NOMO-1 treated with dmso at 0.1 percent for 144 hours (cell line): ENCODE data around the gene CCR9.

Experiments used
- DNase-seq: peaks from one replicate; lab custom pipeline; 2025; ENCODE audit not compliant: unreplicated experiment; lab: John Stamatoyannopoulos, UW

CCR9 gene

GRCh38 chr3:45872569-45872968, 13.8 kb upstream of the CCR9 start:
- DNase-seq: no peak

- no peak for DNase-seq
Observed at GRCh38 chr3:45873036-45873435, 13.3 kb upstream of the CCR9 start.

GRCh38 chr3:45873638-45874037, 12.7 kb upstream of the CCR9 start:
- no peak for DNase-seq

DNA sequence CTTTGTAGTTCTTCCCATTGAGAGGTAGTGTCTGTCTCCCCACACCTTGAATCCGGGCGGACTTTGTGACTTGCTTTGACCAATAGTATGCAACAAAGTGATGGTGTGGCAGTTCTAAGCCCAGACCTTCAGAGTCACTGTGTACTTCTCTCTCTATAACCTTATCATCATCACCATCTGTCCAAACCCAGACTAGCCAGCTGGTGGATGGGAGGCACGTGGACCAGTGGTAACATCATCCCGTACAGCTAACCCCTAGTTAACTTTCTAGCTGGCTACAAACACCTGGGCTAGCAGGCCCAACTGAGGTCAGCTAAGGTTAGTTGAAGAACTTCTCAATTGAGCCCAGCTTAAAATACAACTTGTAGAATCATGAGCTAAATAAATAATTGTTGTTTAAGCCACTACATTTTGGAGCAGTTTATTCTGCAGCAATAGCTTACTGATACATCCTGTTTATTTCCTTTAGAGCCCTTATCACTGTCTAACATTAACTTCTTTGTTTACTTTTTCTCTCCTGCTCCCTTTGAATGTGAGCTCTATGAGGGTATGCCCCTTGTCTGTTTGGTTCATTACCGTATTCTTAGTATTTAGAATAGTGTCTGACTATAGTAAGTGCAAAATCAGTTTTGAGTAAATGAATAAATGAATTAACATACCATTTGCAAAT, 11.5 kb upstream of the CCR9 start:
- DNase-seq: no peak

- DNase-seq: no peak
Observed at GRCh38 chr3:45878124-45878523, 8.2 kb upstream of the CCR9 start.

DNA sequence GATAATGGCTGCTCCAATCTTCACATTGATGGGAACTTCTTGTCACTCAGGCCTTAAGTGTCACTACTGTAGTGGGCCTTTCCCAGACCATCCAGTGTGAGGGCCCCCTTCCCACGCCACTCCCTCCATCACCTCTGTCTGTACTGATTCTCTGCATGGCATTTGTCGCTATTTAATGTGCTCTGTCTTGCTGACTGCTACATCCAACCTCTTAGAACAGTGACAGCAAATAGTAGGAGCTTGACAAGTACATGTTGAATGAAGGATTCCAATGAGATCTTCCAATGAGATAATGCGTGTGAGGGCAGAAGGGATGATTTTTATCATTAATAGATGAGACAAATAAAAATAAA, 5.6 kb upstream of the CCR9 start:
- no peak for DNase-seq

- DNase-seq: no peak
Observed at GRCh38 chr3:45881078-45882022, 5.0 kb upstream of the CCR9 start.

DNA sequence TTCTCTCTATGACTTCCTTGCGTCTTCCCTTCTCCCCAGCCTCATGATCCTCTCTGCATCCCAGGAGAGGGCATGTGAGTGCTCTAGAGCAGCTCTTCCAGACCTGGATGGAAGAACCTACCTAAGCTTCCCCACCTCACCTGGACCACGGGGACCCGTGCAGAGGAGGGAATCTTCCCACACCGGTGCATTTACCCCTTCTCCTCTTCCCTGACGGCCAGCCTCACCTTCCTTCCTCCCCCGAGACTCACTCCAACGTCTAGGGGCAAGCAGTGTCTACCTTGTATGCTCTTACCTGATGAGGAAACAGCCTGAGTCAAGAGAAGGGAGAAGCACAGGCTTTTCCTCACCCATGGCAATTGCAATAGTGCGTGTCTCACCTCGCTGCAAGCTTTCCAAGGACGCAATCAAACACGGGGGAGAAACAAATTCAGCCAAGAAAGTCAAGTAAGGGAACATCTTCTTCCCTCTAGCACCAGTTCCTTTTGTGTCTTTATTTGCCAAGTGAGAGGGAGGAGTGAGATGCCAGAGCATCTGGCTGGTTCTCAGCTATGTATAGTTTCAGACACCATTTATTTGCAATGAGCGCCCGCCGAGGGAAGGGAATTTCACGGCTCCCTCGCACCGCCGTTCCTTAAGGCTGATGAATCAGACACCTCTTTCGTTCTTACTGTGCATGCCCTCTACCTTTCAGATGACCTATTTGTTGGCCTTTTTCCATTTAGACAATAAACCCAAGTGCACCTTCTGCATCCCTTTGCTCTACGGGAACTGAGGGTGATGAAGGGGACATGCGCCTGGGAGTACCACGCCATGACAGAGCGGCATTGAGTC, 1.8 kb upstream of the CCR9 start:
- no peak for DNase-seq

DNA sequence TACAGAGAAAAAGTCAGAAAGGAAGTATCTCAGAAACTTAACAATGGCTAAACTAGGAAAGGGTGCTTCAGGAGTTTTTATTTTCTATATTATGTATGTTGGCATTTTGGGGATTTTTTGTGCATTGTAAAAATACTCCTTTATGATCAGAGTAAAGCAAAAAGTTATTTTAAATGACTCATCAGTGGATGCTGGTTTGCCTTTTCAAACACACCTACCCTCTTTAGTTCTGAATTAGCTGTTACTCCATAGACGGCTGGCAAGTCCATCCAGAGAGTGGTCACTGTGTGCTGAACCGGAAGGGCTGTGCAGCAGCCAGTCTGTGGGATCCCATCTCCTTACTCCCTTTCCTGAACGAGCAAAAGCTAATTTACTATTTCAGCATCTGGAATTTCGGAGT, 942 bp downstream of the CCR9 start:
- no peak for DNase-seq

DNA sequence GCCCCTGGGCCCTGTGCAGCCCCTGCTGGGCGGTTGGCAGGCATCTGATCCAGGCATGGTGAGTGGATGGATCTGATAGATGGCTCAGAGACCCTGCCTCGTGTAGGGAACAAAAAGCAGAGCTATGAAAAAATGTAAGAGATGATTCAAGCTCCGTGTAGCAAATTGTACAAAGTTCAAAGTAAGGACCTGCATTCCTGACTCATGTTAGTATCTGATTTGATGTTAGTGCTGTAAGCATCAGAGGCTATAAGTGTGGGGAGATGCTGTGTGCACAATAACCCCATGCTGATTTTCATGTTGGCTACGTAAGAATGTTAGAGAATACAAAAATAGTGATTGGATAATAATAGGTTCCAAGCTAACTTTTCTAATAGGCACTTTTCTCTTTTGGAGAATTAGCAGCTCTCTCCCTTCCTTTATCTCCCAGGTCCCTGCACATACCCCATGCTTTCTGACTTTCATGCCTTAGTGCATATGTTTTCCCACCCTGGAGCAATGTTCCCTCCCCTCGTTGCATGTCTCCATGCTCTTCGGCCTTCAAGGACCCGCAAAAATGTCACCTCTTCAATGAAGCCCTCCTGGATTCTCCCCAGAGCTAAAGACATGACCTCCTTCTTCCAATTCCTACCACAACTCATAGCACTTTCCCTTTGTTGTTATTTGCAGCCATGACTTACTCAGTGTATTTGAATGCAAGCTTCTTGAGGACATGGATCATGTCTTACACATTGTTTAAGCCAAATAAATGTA, 1.6 kb downstream of the CCR9 start:
- DNase-seq: no peak

GRCh38 chr3:45889337-45889736, 3.0 kb downstream of the CCR9 start:
- no peak for DNase-seq

- no peak for DNase-seq
Observed at GRCh38 chr3:45890405-45890804, 4.1 kb downstream of the CCR9 start.

DNA sequence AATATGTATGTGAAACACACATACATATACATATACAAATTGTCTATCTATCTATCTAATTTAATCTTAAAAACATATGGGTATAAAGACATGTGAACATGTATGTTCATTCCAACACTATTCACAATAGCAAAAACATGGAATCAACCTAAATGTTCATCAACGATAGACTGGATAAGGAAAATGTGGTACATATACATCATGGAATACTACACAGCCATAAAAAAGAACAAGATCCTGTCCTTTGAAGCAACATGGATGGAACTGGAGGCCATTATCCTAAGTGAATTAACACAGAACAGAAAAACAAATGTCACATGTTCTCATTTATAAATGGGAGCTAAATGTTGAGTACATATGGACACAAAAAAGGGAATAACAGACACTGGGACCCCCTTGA, 5.8 kb downstream of the CCR9 start:
- no peak for DNase-seq

DNA sequence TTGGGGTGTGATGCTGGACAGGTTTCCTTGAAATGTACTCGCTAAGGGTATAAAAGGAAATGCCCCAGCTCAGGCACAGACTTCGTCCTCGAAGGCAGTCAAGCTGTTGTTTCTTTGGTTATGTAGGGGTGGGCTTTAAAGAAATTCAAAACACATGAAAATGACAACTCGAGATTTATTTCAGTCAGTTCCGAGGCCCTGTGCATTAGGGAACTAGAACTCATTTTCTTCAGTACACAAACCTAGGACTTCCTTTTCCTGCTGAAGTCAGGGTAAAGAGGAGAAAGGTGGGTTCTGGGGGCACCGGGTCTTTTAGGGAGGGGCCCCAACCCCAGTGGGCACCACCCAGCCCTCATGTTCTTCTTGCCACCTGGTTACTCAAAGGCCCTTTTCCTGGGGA, 7.7 kb downstream of the CCR9 start:
- no peak for DNase-seq

DNA sequence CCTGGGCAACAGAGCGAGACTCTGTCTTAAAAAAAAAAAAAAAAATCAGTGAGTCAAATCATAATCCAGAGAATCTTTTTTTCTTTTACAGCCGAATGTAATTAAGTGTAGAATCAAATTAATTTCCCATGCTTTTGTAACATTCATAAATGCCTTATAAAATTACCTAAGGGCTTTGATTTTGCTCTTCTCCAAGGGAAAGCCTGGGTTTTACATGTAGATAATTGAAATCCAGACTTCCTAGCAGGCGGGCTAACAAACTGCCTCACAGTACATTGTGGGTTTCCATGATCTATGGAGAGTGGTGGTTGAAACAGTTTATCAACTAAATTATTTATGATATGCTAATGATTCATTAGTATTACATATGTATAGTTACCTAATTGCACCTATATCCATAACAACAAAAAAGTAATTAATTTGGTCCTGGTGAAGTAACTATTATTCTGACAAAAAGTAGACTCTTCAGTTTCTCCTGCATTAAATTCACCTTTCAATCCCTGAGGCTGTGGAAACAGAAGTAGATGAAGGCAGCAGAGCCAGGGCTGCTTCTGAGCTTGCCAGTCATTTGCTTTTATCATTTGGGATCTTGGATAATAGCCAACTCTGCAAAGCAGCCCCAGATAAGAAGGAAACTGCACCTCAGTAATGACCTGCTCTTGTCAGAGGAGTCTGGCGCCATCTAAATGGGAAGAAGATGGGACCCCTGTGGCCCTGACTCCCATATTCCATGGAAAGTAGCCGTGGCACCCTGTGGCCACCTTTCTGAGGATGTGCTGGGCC, 9.5 kb downstream of the CCR9 start:
- no peak for DNase-seq

- DNase-seq: no peak
Observed at GRCh38 chr3:45896956-45897355, 10.6 kb downstream of the CCR9 start.

- no peak for DNase-seq
Observed at GRCh38 chr3:45904931-45905330, 18.6 kb downstream of the CCR9 start.

- no peak for DNase-seq
Observed at GRCh38 chr3:45905755-45906154, 19.4 kb downstream of the CCR9 start.

- DNase-seq: no peak
Observed at GRCh38 chr3:45906681-45907407, 20.5 kb downstream of the CCR9 start.
